ENCODE results near the gene C6orf163.
A peak's percentile ranks its signal among the peaks of the same experiment; 100 is the strongest.
"Not testable (repeated sequence)": the region's sequence is repeated elsewhere in the genome, so short reads cannot be mapped to it uniquely, and the experiment has no call there.

Gene C6orf163

GRCh38 chr6:87344731-87345130 is at the start of gene C6orf163:
C6orf163 (plus strand) TSS chr6:87344813; CDS start chr6:87345100, 287 bp downstream.
- DNase-seq: no peak

GRCh38 chr6:87297119-87297518 is 47.5 kb upstream of the C6orf163 start:
- no peak for DNase-seq

DNA sequence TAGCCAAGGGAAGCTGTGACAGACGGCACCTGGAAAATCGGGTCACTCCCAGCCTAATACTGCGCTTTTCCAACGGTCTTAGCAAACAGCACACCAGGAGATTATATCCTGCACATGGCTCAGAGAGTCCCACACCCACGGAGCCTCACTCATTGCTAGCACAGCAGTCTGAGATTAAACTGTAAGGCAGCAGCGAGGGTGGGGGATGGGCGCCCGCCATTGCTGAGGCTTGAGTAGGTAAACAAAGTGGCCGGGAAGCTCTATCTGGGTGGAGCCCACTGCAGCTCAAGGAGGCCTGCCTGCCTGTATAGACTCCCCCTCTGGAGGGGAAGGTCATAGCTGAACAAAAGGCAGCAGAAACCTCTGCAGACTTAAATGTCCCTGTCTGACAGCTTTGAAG is 43.3 kb upstream of the C6orf163 start:
- DNase-seq: not testable (repeated sequence)

DNA sequence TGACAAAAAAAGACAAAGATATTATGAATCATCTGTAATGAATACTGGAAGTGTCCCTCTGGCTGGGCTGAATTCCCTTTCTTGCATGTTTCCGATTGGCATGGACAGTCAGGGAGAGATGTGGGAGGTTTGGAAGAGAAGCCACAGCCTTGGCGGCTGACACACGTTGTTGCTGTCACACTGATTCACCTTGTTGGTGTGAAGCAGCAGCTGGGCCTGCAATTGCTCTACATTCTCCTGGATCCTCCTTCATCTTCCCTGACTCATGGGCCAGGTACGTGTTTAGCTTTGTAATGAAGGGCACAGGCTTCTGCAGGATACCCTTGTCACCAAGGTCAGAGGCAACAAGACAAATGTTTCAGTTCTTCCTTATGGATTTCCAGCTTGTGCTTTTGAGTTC is 35.6 kb upstream of the C6orf163 start:
- no peak for DNase-seq

- no peak for DNase-seq
These were observed 31.8 kb upstream of the C6orf163 start for GRCh38 chr6:87312860-87313259.

- no peak for DNase-seq
These were observed 29.5 kb upstream of the C6orf163 start for GRCh38 chr6:87315071-87315470.

- DNase-seq: no peak
These were observed 25.2 kb upstream of the C6orf163 start for GRCh38 chr6:87319271-87319987.

- DNase-seq: peak; percentile 12
These were observed 22.1 kb upstream of the C6orf163 start, which contains the start of gene SMIM8 for GRCh38 chr6:87322304-87323212. SMIM8 (plus strand) TSS chr6:87322588; CDS start chr6:87337032, 14,444 bp downstream.

GRCh38 chr6:87323880-87324279 is 20.7 kb upstream of the C6orf163 start:
- DNase-seq: not testable (repeated sequence)

DNA sequence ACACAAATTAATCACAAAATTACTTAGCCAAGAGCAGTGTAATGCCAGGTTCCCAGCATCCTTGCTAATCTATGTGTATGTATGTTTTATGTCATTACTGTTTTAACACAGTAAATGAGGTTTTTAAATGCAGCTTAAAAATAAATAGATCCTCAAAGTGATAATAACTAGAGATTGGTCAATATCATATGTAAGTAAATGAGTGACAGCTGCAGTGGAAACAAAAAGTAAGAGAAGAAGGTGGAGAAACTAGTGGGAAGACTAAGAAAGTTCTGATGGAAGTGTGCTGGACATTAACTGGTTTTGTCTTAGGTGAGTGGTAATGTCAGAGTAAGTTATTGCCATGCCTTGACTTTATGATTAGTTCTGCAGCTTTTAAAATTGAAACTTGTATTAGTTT is 13.7 kb upstream of the C6orf163 start:
- DNase-seq: no peak

DNA sequence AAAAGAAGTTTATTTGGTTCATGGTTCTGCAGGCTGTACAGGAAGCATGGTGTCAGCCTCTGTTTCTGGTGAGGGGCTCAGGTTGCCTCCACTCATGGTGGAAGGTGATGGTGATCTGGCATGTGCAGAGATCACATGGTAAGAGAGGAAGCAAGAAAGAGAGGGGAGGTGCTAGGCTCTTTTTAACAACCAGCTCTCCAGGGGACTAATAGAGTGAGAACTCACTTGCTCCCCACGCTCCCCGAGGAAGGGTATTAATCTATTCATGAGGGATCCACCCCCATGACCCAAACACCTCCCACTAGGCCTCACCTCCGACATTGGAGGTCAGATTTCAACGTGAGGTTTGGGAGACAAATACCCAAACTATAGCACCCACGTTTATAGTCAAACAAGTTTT is 11.6 kb upstream of the C6orf163 start:
- DNase-seq: no peak

DNA sequence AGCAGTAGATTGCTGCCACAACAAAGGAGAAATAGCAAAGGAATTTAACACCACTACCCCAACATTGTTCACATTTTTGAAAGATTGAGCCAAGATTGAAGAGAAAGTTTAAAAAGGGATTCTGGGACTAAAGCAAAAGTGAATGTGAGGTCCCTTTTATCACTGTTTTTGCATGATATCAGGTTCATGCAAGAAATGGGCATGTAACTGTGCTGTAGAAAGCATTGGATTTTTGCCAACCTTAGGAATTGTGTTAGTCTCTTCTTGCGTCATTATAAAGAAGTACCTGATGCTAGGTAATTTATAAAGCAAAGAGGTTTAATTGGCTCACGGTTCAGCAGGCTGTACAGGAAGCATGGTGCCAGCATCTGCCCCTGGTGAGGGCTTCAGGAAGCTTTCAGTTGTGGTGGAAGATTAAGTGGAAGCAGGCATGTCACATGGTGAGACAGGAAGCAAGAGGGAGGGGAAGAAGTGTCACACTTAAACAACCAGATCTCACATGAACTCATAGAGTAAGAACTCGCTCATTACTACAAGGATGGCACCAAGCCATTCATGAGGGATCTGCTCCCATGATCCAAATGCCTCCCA is 10.9 kb upstream of the C6orf163 start:
- DNase-seq: no peak

DNA sequence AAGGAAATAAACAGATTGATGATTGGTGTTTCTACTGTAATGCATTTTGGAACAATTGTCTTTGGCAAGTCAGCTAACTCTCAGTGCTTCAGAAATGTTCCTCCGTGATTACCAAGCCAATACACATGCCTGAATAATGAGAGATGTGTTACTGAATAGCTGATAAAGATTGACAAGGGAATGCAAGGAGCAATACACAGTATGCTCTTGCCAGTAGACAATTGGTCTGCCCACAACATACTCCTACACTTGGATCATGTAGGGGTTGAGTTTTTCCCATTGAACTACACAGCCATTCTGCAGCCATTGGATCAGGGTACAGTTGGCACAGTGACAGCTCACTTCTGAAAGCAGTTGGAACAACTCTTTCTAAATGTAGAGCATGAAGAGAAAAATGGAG is 9.9 kb upstream of the C6orf163 start:
- DNase-seq: no peak

DNA sequence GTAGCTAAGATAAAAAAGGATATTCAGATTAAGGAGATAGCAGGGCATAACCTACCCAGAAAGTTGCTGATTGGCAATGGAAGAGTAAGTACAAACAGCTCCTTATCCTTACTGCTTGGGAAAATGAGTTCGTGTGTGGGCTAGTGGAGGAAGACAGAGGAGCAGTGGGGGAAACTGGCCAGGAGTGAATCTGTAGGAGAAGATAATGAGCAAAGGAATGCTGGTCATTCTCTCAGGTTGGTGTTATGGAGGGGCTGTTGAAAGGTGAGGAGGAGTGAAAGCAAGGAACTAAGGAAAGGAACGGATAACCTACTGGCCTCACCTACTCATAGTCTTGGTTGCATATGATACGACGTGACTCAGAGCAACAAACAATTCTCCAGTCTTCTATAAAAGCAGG is 8.2 kb upstream of the C6orf163 start:
- no peak for DNase-seq

GRCh38 chr6:87340230-87340629 is 4.4 kb upstream of the C6orf163 start:
- no peak for DNase-seq

DNA sequence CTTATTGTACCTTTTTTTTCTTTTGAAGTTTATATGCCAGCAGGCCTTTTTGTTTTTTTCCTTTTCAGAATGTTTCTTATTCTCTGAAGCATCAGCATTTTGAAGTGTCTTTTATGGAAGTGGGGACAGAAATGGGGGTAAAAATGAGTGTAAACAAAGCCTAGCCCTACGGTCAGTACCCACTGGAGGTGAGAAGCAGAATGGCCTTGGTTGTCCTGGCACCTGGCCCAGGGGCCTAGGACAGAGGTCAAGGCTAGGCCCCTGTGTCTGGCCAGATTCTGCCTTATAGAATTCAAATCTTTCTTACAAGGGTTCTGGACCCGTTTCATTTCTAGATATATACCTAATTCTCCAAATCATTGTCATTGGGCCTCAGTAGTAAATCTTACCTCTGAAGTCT is 3.5 kb upstream of the C6orf163 start:
- DNase-seq: no peak

DNA sequence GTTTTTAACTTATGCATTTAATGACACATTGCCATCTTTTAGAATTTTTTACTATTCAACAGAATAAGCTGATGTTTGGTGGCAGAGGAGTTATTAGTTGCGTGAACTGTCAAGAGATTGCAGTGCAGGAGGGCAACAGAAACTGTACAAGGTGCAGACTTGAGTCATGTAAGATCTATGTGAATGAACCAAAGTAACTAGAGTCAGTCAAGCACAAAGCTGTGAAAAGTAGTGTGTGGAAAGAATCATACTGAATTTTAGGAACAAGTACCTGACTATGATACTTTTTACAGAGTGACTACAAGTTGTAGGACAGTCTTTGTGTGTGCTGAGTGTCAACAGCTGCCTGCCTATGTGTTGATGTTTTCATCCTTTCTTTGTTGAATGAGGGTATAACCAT is 2.7 kb upstream of the C6orf163 start:
- no peak for DNase-seq

DNA sequence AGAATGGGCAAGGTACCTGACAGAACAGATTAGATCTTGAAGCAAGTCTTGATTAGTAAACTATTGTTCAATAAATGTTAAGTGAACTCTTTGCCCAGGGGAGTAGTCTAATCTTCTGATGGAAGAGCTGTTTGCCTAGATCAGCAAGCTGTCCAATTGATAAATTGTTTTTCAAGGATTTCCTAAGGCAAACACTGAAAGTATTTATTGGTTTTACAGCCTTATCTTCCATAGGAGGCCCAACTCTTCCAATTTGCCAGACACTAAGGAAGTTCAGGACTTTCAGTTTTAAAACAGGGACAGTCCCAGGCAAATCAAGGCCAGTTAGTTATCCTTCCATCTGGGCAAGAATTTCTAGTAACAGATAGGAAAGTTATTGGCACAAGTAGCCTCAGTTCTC is 1.8 kb upstream of the C6orf163 start:
- no peak for DNase-seq

DNA sequence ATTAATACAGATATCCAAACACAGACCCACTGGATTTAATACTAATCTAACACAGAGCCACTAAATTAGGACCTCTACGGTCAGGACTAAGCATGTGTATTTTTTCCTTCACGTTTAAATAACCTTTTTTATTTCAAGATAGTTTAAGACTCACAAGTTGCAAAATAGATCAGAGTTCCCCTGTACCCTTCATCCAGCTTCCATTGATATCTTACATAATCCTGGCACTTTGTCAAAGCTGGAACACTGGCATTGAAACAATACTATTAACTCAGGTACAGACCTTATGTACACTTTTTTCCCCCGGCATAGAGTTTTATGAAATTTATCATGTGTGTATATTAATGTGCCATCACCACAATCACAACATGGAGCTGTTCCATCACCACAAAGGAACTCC is 2.1 kb downstream of the C6orf163 start:
- DNase-seq: no peak

- DNase-seq: no peak
These were observed 5.3 kb downstream of the C6orf163 start for GRCh38 chr6:87349896-87350295.

DNA sequence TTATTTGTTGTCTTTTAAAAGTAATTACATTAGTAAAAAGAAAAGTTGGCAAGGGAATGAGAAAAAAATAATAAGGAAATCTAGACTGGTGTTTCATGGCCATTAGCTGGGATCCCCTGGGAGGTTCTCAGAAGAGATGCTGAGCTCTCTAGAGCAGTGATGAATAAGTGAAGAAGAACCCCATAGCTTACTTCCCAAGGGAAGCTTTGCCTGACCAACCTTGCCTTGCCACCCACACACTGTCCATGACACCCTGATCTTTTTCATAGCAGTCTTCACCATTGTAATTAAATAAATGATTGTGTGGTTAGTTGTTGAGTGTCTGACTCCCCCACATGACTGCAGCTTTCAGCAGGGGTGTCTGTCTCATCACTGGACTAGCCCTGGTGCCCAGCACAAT is 5.9 kb downstream of the C6orf163 start:
- no peak for DNase-seq

- no peak for DNase-seq
These were observed 7.0 kb downstream of the C6orf163 start for GRCh38 chr6:87351583-87351982.

- DNase-seq: no peak
These were observed 11.6 kb downstream of the C6orf163 start for GRCh38 chr6:87356181-87356580.
